GM03348 (cell line): ENCODE measurements around the gene GRIK5.
"Not testable (repeated sequence)": the region's sequence is repeated elsewhere in the genome, so short reads cannot be mapped to it uniquely, and the experiment has no call there.

Experiments
- DNase-seq: peaks from one replicate; pipeline ENCODE4 v3.0.0; 2012; ENCODE audit warnings: low spot score

Gene GRIK5

DNA sequence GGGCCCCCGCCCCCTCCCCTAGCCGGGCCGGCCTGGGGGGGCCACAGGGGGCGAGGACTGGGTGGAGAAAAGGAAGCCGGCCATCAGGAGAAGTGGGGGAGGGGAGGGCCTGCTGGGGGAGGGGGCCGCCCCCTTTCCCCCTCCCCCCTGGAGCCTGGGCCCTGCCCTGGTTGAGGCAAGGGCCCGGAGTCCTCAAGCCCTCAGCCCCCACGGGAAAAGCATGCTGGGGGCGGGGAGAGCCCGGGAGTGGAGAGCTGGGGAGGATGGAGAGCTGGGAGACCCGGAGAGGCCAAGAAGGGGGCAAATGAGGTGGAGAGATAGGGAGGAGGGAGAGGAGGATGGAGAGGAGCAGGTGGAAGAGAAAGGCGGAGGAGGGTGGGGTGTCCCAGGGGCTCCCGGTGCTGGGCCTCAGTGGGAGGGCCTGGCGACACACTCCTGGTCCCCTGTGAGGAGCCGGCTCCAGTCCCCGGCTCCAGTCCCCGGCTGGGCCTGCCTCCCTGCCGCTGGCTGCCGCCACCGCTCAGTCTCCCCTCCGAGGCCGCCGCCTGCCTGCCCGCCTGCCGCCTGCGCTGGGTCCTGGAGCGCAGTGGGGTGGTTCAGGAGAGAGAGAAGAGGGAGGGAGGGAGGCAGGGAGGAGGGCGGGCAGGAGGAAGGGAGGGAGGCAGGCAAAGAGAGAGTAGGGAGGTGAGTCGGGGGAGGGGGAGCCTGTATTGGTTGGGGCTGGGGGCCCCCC, at the start of gene GRIK5:
Gene GRIK5 (minus strand): TSS at position 588 of the 733 bp plus-strand sequence. CDS start 4,436 bp downstream, outside the sequence.
- no peak for DNase-seq

DNA sequence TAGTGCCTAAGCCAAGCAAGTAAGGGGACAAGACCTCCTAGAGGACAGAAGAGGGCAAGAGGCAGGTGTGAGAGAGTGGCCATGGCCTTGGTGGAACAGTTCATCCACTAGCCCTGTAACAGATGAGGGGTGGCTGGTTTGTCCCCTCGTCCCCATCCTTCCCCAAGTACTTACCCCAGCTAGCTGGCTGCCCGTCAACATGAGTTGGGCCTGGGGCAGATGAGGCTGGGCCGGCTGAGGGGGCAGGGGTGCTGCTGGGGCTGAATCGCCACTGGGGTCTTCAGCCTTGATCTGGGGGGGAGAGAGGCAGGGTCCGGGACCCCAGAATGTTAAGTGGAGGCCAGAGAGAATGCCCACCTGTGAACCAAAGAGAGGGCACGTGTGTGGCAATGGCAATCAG, 47.1 kb upstream of the GRIK5 start:
- no peak for DNase-seq

- DNase-seq = no peak
Measured at GRCh38 chr19:42116308-42117075, 46.5 kb upstream of the GRIK5 start.

GRCh38 chr19:42115705-42116104, 45.7 kb upstream of the GRIK5 start:
- DNase-seq = no peak

- DNase-seq = no peak
Measured at GRCh38 chr19:42115219-42115618, 45.2 kb upstream of the GRIK5 start.

- no peak for DNase-seq
Measured at GRCh38 chr19:42114412-42114811, 44.4 kb upstream of the GRIK5 start.

DNA sequence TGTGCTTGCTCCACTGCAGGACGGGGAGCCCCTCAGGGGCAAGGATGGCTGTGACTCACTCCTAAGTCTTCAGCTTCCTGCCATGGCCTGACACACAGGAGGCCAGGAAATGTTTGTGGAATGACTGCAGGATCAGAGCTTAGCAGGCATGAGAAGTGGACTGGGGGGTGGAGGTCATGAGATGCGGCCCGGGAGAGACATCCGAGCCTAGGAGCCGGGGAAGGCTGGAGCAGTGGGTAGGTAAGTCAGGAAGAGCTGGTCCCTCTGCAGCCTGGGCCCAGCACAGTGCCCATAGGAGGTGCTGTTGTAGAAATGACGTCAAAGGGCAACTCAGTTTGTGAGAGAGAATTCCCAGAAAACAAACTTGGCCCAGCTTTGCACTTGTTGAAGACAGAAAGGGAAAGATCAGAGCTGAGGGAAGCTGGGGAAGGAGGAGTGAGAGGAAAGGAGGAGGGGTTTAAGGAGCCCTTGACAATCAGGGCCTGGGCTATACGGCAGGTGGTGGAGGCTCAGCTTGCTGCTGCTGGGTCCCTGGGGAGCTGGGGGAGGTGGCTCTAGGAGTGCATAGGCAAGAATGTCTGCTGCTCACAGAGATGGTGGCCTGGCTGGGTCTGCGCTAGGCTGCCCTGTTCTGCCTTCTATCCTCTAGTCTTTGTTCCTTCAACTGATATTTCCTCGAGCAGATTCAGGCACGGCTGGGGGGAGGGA, 43.8 kb upstream of the GRIK5 start:
- peak; percentile 93 for DNase-seq

DNA sequence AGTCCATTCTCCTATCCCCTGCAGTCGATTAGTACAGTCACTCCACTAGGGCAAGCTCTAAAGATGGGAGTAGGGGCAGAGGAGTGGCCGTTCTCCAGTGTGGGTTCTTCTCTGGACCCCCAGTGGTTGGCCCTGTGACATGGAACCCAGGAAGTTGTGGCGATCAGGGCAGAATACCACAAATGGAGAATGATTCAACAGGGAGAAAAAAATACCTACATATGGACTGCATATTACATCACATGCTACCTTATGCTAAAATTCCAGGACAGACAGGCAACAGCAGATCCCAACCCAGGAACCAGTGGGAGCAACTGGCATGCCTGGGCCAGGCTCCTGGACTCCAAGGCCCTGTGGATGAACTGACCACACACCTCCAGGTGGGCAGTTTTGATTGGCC, 41.8 kb upstream of the GRIK5 start:
- DNase-seq = peak; percentile 46

DNA sequence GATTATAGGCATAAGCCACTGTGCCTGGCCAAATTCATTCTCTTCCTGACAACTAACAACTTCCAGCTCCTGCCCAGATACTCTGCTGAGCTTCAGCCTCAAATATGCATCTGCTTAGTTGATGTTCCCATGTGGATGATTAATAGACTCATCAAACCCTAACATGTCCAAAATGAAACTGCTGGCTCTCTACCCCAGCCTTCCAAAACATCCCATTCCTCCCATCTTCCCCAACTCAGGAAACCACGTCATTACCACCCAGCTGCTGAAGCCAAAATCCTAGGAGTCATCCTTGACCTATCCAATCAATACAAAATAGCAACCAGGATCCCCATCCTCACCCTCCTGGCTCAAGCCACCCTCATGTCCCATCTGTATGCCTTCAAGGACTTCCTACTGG, 41.4 kb upstream of the GRIK5 start:
- peak; percentile 72 for DNase-seq

DNA sequence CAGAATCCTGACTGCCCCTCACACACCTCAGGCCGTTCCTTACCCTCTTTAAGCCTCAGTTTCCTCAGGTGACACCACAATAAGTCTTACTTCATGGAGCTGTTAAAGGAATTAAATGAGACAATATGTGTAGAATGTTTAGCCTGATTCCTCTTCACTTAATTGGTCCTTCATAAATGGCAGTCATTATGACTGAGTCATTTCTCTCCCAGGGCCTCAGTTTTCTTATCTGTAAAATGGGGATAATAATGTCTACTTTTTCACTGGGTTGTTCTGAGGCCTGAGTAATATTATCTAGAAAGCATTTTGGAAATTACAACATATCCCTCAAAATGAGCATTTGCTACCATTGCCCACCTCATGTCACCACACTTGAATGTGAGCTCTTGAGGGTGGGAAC, 40.7 kb upstream of the GRIK5 start:
- DNase-seq = no peak

DNA sequence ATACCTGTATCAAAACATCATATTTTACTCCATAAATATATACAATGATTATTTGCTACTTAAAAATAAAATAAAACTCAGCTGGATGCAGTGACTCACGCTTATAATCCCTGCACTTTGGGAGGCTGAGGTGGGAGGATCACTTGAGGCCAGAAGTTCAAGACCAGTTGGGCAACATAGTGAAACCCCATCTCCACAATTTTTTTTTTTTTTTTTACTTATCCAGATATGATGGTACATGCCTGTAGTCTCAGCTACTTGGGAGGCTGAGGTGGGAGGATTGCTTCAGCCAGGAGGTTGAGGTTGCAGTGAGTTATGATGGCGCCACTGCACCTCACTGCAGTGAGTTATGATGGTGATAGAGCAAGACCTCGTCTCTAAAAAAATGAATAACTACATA, 39.9 kb upstream of the GRIK5 start:
- no peak for DNase-seq

GRCh38 chr19:42108527-42109389, 38.8 kb upstream of the GRIK5 start:
- peak; percentile 91 for DNase-seq

DNA sequence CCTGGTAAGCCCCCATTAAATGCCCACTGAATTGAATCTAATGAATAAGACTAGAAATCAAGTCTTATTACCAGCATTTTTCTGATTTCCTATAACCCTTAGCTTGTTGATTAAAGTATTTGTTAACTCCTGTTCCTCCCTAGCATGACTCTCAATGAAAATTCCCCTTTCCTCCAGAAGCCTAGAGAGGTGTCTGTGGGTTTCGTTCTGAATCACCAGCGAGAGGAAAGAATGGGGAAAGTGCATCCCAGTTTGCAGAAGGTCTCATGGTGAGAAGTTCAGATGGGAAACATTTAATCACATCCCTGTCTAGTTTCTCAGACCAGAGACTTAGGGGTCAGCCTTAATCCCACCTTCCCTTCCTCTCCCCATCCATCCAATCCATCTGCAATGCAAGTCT, 35.4 kb upstream of the GRIK5 start:
- DNase-seq = no peak

DNA sequence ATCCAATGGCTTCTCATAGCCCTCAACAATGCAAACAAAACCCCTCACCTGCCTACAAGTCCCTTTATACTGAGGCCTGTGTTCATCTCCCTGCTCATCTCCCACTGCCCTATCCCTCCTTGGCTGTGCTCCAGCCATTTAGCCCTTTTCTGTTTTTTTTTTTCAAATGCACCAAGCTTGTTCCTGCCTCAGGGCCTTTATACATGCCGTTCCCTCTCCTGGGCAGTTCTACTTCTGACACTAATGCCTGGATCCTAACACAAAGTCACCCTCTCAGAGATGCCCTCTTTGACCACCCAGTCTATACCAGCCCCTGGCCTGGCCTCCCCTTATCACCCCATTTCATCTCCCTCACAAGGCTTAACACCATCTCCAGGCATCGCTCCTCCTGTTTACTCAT, 32.9 kb upstream of the GRIK5 start:
- no peak for DNase-seq

- not testable (repeated sequence) for DNase-seq
Measured at GRCh38 chr19:42100241-42100640, 30.2 kb upstream of the GRIK5 start.

GRCh38 chr19:42099336-42099925, 29.4 kb upstream of the GRIK5 start:
- no peak for DNase-seq

- no peak for DNase-seq
Measured at GRCh38 chr19:42098781-42099180, 28.8 kb upstream of the GRIK5 start.

DNA sequence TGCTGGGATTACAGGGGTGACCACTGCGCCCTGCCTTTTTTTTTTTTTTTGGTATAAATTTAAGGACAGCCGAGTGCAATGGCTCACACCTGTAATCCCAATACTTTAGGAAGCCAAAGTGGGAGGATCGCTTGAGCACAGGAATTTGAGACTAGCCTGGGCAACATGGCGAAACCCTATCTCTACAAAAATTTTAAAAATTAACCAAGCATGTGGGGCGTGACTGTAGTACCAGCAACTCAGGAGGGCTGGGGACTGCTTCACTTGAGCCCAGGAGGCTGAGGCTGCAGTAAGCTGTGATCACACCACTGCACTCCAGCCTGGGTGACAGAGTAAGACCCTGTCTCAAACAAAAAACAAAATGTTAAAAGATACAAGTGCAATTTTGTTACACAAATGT, 27.5 kb upstream of the GRIK5 start:
- no peak for DNase-seq

DNA sequence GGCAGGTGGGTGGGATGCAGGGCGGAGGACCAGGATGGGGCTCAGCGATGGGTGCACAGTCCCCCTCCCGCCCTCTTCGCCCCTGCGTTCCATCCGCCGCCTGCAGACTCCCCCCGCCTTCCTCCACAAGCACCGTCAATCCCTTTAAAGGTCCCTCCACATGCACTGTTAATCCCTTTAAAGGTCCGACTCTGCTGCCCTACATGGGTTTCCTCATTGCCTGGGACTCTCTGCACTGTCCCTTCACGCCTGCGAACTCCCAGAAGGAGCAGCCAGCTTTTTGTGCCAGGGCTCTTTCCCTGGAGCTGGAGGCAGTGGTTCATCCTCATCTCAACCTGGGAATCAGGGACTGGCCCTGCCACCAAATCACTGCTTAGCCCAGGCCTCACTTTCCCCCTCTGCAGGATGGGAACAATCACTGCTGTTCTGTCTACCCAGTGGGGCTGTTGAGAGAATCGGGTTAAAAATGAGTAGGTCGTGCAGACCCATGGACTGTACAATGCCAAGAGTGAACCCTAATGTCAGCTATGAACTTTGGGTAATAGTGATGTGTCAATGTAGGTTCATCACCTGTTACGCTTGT, 26.3 kb upstream of the GRIK5 start:
- DNase-seq = no peak

GRCh38 chr19:42095814-42096230, 25.8 kb upstream of the GRIK5 start:
- DNase-seq = no peak

- no peak for DNase-seq
Measured at GRCh38 chr19:42095142-42095813, 25.3 kb upstream of the GRIK5 start.
